Neural progenitor cell (in vitro differentiated cells): ENCODE data around the gene ZNF655. TPM values are rescaled to one million over a fixed set of nuclear protein-coding genes. Genes with fewer than 3 reads are reported as not detected.
A peak's percentile ranks its signal among the peaks of the same experiment; 100 is the strongest.

ENCODE experiments used
- DNase-seq: peaks from one replicate; pipeline ENCODE4 v3.0.0-alpha.2; 2016; ENCODE audit warnings: low spot score
- H2AFZ ChIP-seq: fragments of 200-600 bp; sonication (generic); replicated peaks from 2 replicates; pipeline ENCODE4 v1.6.1; 2016; ENCODE audit warnings: antibody characterized with exemption
- H3F3A ChIP-seq: fragments of 200-600 bp; sonication (generic); 2 replicates; pipeline ENCODE4 v1.6.1; 2016; ENCODE audit warnings: antibody characterized with exemption, low read depth
- H3K27ac ChIP-seq: fragments of 200-600 bp; sonication (generic); 2 replicates; pipeline ENCODE4 v1.5.1; 2016; ENCODE audit warnings: mild to moderate bottlenecking
- H3K27me3 ChIP-seq: fragments of 200-600 bp; sonication (generic); 2 replicates; pipeline ENCODE4 v1.6.1; 2016; ENCODE audit warnings: mild to moderate bottlenecking, moderate library complexity
- H3K36me3 ChIP-seq: fragments of 200-600 bp; sonication (generic); 2 replicates; pipeline ENCODE4 v1.5.1; 2016
- H3K4me1 ChIP-seq: fragments of 200-600 bp; sonication (generic); 2 replicates; pipeline ENCODE4 v1.6.1; 2016; ENCODE audit warnings: mixed run types
- H3K4me2 ChIP-seq: fragments of 200-600 bp; sonication (generic); 2 replicates; pipeline ENCODE4 v1.6.1; 2016
- H3K4me3 ChIP-seq: fragments of 200-600 bp; sonication (generic); 2 replicates; pipeline ENCODE4 v1.5.1; 2016
- H3K79me2 ChIP-seq: fragments of 200-600 bp; sonication (generic); 2 replicates; pipeline ENCODE4 v1.6.1; 2016; ENCODE audit warnings: low read depth
- H3K9ac ChIP-seq: fragments of 200-600 bp; sonication (generic); 2 replicates; pipeline ENCODE4 v1.6.1; 2016
- H3K9me3 ChIP-seq: fragments of 200-600 bp; sonication (generic); 2 replicates; pipeline ENCODE4 v1.5.1; 2016; ENCODE audit warnings: low read depth
- H4K20me1 ChIP-seq: fragments of 200-600 bp; sonication (generic); 2 replicates; pipeline ENCODE4 v1.6.1; 2016; ENCODE audit warnings: low read depth
- H3K27ac Mint-ChIP-seq: 3 replicates; pipeline ENCODE4 v1.8.0; 2021; ENCODE audit warnings: mixed read lengths
- H3K27me3 Mint-ChIP-seq: 2 replicates; pipeline ENCODE4 v1.8.0; 2022; ENCODE audit warnings: low read depth, mild to moderate bottlenecking, inconsistent platforms, moderate library complexity, mixed read lengths; ENCODE audit not compliant: insufficient read depth
- H3K36me3 Mint-ChIP-seq: 3 replicates; pipeline ENCODE4 v1.8.0; 2021; ENCODE audit warnings: mixed read lengths
- H3K4me1 Mint-ChIP-seq: 3 replicates; pipeline ENCODE4 v1.8.0; 2021; ENCODE audit warnings: mixed read lengths
- H3K4me3 Mint-ChIP-seq: 3 replicates; pipeline ENCODE4 v1.8.0; 2021; ENCODE audit warnings: mild to moderate bottlenecking, moderate library complexity, mixed read lengths
- H3K9me3 Mint-ChIP-seq: 3 replicates; pipeline ENCODE4 v1.8.0; 2020; ENCODE audit warnings: mixed read lengths
- EZH2 ChIP-seq: fragments of 200-600 bp; sonication (generic); IDR thresholded peaks from 2 replicates; pipeline ENCODE4 v1.6.1; 2017; ENCODE audit warnings: antibody characterized with exemption, mild to moderate bottlenecking, moderate library complexity
- EZH2phosphoT487 ChIP-seq: fragments of 200-600 bp; sonication (generic); IDR thresholded peaks from 2 replicates; pipeline ENCODE4 v1.6.1; 2017; ENCODE audit warnings: antibody characterized with exemption
- total RNA-seq: library from RNA; depleted of rRNA; stranded (reverse); fragments of >200 nt; gene quantifications from 2 replicates; pipeline ENCODE4 v1.2.3, GENCODE V29; 2015; ENCODE audit warnings: low replicate concordance
- TF ChIP-seq, protein P1 (sequence below): fragments of 200-600 bp; sonication (generic); IDR thresholded peaks from 2 replicates; pipeline ENCODE4 v1.5.1; 2017; ENCODE audit warnings: antibody characterized with exemption, mild to moderate bottlenecking

Gene ZNF655
- total RNA-seq, 1 donor from 2014 or later: 66.3 TPM

GRCh38 chr7:99560834-99561736, 2.6 kb downstream of the ZNF655 start:
- peaks cover 14% of the 10 kb centered on the region for H3K4me1 ChIP-seq
- H3K36me3 Mint-ChIP-seq: peaks cover 39% of the 10 kb centered on the region
- DNase-seq: no peak
- H3K27me3 ChIP-seq: no peaks in the 10 kb centered on the region
- peaks cover 16% of the 10 kb centered on the region for H3K4me1 Mint-ChIP-seq
- no peak overlapping the region for H3K27ac Mint-ChIP-seq
- no peaks in the 10 kb centered on the region for H3K9me3 ChIP-seq
- peak overlapping the region; percentile 99 for H3K9ac ChIP-seq
- H3K79me2 ChIP-seq: peaks cover 60% of the 10 kb centered on the region
- TF ChIP-seq EZH2: no peak
- TF ChIP-seq EZH2phosphoT487: no peak
- TF ChIP-seq, protein P1, sequence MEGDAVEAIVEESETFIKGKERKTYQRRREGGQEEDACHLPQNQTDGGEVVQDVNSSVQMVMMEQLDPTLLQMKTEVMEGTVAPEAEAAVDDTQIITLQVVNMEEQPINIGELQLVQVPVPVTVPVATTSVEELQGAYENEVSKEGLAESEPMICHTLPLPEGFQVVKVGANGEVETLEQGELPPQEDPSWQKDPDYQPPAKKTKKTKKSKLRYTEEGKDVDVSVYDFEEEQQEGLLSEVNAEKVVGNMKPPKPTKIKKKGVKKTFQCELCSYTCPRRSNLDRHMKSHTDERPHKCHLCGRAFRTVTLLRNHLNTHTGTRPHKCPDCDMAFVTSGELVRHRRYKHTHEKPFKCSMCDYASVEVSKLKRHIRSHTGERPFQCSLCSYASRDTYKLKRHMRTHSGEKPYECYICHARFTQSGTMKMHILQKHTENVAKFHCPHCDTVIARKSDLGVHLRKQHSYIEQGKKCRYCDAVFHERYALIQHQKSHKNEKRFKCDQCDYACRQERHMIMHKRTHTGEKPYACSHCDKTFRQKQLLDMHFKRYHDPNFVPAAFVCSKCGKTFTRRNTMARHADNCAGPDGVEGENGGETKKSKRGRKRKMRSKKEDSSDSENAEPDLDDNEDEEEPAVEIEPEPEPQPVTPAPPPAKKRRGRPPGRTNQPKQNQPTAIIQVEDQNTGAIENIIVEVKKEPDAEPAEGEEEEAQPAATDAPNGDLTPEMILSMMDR: no peak
- H3K4me3 Mint-ChIP-seq: peak overlapping the region; percentile 69
- peaks cover 15% of the 10 kb centered on the region for H4K20me1 ChIP-seq
- no peak overlapping the region for H3K4me2 ChIP-seq
- H3K27me3 Mint-ChIP-seq: peaks cover 5% of the 10 kb centered on the region
- H3F3A ChIP-seq: peaks cover 11% of the 10 kb centered on the region
- no peak overlapping the region for H2AFZ ChIP-seq
- no peaks in the 10 kb centered on the region for H3K36me3 ChIP-seq
- H3K9me3 Mint-ChIP-seq: no peaks in the 10 kb centered on the region
- no peak overlapping the region for H3K4me3 ChIP-seq
- H3K27ac ChIP-seq: no peak overlapping the region

DNA sequence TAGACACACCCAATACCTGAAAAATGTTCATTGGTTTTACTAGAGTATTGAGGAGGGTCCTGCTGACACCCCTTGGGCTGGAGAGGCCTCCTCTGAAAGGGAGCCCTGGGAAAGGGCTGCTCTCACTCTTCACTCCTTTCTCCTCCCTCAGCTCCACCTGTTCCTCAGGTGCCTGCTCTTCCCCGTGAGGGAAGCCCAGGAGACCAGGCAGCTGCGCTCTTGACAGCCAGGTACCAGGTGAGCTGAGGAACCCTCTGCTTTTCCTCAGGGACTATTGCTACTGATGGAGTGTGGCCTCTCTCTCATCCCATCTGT, 3.3 kb downstream of the ZNF655 start:
- peaks cover 11% of the 10 kb centered on the region for H3F3A ChIP-seq
- no peak overlapping the region for H3K4me2 ChIP-seq
- no peak for DNase-seq
- no peaks in the 10 kb centered on the region for H3K36me3 ChIP-seq
- Mint-ChIP-seq H3K4me1 (peaks cover 14% of the 10 kb centered on the region), H3K27me3 (peaks cover 5% of the 10 kb centered on the region), H3K36me3 (peaks cover 40% of the 10 kb centered on the region), H3K9me3 (no peaks in the 10 kb centered on the region), H3K4me3 (no peak overlapping the region), H3K27ac (no peak overlapping the region)
- TF ChIP-seq EZH2phosphoT487: no peak
- TF ChIP-seq, protein P1: no peak
- TF ChIP-seq EZH2: no peak
- H4K20me1 ChIP-seq: peaks cover 15% of the 10 kb centered on the region
- H3K79me2 ChIP-seq: peaks cover 54% of the 10 kb centered on the region
- no peak overlapping the region for H3K4me3 ChIP-seq
- H3K9me3 ChIP-seq: no peaks in the 10 kb centered on the region
- H2AFZ ChIP-seq: no peak overlapping the region
- peak overlapping the region; percentile 99 for H3K9ac ChIP-seq
- no peaks in the 10 kb centered on the region for H3K27me3 ChIP-seq
- peaks cover 14% of the 10 kb centered on the region for H3K4me1 ChIP-seq
- H3K27ac ChIP-seq: no peak overlapping the region

- Histone ChIP-seq H4K20me1 (peaks cover 15% of the 10 kb centered on the region), H3K4me3 (no peak overlapping the region), H3K27me3 (no peaks in the 10 kb centered on the region), H3F3A (peaks cover 11% of the 10 kb centered on the region), H3K9ac (peak overlapping the region; percentile 21), H3K79me2 (peaks cover 49% of the 10 kb centered on the region), H3K27ac (no peak overlapping the region), H3K4me1 (peaks cover 10% of the 10 kb centered on the region), H3K4me2 (no peak overlapping the region), H3K36me3 (no peaks in the 10 kb centered on the region), H2AFZ (no peak overlapping the region), H3K9me3 (no peaks in the 10 kb centered on the region)
- Mint-ChIP-seq H3K4me1 (peaks cover 12% of the 10 kb centered on the region), H3K27ac (no peak overlapping the region), H3K4me3 (no peak overlapping the region), H3K9me3 (no peaks in the 10 kb centered on the region), H3K27me3 (peaks cover 5% of the 10 kb centered on the region), H3K36me3 (peaks cover 40% of the 10 kb centered on the region)
- DNase-seq: no peak
- TF ChIP-seq EZH2: no peak
- no peak for TF ChIP-seq EZH2phosphoT487
- TF ChIP-seq, protein P1: no peak
Observed at GRCh38 chr7:99562114-99562784, 3.8 kb downstream of the ZNF655 start.
